ACC112 (cell line): Measurements from ENCODE around the gene ARHGEF12.
A peak's percentile ranks its signal among the peaks of the same experiment; 100 is the strongest.

Experiments
- H2AFZ ChIP-seq: fragments of 200-600 bp; sonication (generic); one replicate; pipeline ENCODE4 v1.6.0; 2017; ENCODE audit warnings: antibody characterized with exemption, low read length; ENCODE audit not compliant: unreplicated experiment
- H3K27ac ChIP-seq: fragments of 200-600 bp; sonication (generic); 2 replicates; pipeline ENCODE4 v1.5.1; 2014; ENCODE audit warnings: low read depth, mild to moderate bottlenecking, antibody characterized with exemption, low read length, moderate library complexity
- H3K27me3 ChIP-seq: fragments of 200-600 bp; sonication (generic); 2 replicates; pipeline ENCODE4 v1.6.1; 2014; ENCODE audit warnings: mild to moderate bottlenecking, antibody characterized with exemption, low read length, moderate library complexity, mixed read lengths; ENCODE audit not compliant: insufficient read depth
- H3K36me3 ChIP-seq: fragments of 200-600 bp; sonication (generic); 2 replicates; pipeline ENCODE4 v1.6.1; 2016; ENCODE audit warnings: mild to moderate bottlenecking, antibody characterized with exemption, low read length, moderate library complexity, mixed read lengths; ENCODE audit not compliant: insufficient read depth
- H3K4me1 ChIP-seq: fragments of 200-600 bp; sonication (generic); one replicate; pipeline ENCODE4 v1.6.1; 2016; ENCODE audit warnings: low read length, mixed read lengths; ENCODE audit not compliant: insufficient read depth, unreplicated experiment, control insufficient read depth
- H3K4me3 ChIP-seq: fragments of 200-600 bp; sonication (generic); 2 replicates; pipeline ENCODE4 v1.5.1; 2014; ENCODE audit warnings: mild to moderate bottlenecking, low read depth, low read length
- H3K79me2 ChIP-seq: fragments of 200-600 bp; sonication (generic); one replicate; pipeline ENCODE4 v1.6.0; 2016; ENCODE audit warnings: low read length; ENCODE audit not compliant: control insufficient read depth, unreplicated experiment, insufficient read depth

Gene ARHGEF12

GRCh38 chr11:120318906-120319305 lies 17.3 kb upstream of the ARHGEF12 start:
- H3K4me1 ChIP-seq, result peaks cover 11% of the 10 kb centered on the region
- no peaks in the 10 kb centered on the region; the same call in 1 of the 2 replicates for H3K27me3 ChIP-seq
- H3K4me3 ChIP-seq, result no peak overlapping the region
- no peak overlapping the region for H2AFZ ChIP-seq
- no peak overlapping the region for H3K27ac ChIP-seq
- H3K79me2 ChIP-seq, result no peaks in the 10 kb centered on the region
- H3K36me3 ChIP-seq, result no peaks in the 10 kb centered on the region

GRCh38 chr11:120324932-120325810 lies 11.0 kb upstream of the ARHGEF12 start, which contains the start of gene TLCD5:
Gene TLCD5, plus strand, starts transcription at chr11:120325299. Its CDS starts 2,143 bp downstream, at chr11:120327442.
- H3K27me3 ChIP-seq, result no peaks in the 10 kb centered on the region
- H3K79me2 ChIP-seq, result peaks cover 27% of the 10 kb centered on the region
- H2AFZ ChIP-seq, result peak within 1 kb of the TSS; percentile 66
- peaks cover 30% of the 10 kb centered on the region for H3K4me1 ChIP-seq
- H3K4me3 ChIP-seq, result peak within 1 kb of the TSS; percentile 94
- peaks cover 5% of the 10 kb centered on the region for H3K36me3 ChIP-seq
- peak within 1 kb of the TSS; percentile 81 for H3K27ac ChIP-seq

- H3K79me2 ChIP-seq, result peaks cover 27% of the 10 kb centered on the region
- H2AFZ ChIP-seq, result peak overlapping the region; percentile 66
- peak overlapping the region; percentile 81 for H3K27ac ChIP-seq
- no peaks in the 10 kb centered on the region for H3K27me3 ChIP-seq
- H3K36me3 ChIP-seq, result peaks cover 11% of the 10 kb centered on the region
- H3K4me3 ChIP-seq, result peak overlapping the region; percentile 94
- H3K4me1 ChIP-seq, result peaks cover 41% of the 10 kb centered on the region
Measured at GRCh38 chr11:120326228-120326627, 10.0 kb upstream of the ARHGEF12 start.

GRCh38 chr11:120326845-120327281 lies 9.3 kb upstream of the ARHGEF12 start:
- Histone ChIP-seq H3K27ac (peak overlapping the region; percentile 81), H3K79me2 (peaks cover 27% of the 10 kb centered on the region), H3K27me3 (no peaks in the 10 kb centered on the region), H3K36me3 (peaks cover 11% of the 10 kb centered on the region), H3K4me3 (peak overlapping the region; percentile 94), H3K4me1 (peaks cover 47% of the 10 kb centered on the region), H2AFZ (no peak overlapping the region)

GRCh38 chr11:120327311-120327710 lies 8.9 kb upstream of the ARHGEF12 start:
- H3K4me3 ChIP-seq, result peak overlapping the region; percentile 94
- H3K36me3 ChIP-seq, result peaks cover 11% of the 10 kb centered on the region
- peak overlapping the region; percentile 81 for H3K27ac ChIP-seq
- no peaks in the 10 kb centered on the region for H3K27me3 ChIP-seq
- H3K79me2 ChIP-seq, result peaks cover 27% of the 10 kb centered on the region
- H3K4me1 ChIP-seq, result peaks cover 52% of the 10 kb centered on the region
- H2AFZ ChIP-seq, result no peak overlapping the region

- no peak overlapping the region for H3K4me3 ChIP-seq
- H2AFZ ChIP-seq, result no peak overlapping the region
- peak overlapping the region; percentile 95 for H3K27ac ChIP-seq
- peaks cover 66% of the 10 kb centered on the region for H3K4me1 ChIP-seq
- no peaks in the 10 kb centered on the region for H3K27me3 ChIP-seq
- H3K79me2 ChIP-seq, result peaks cover 27% of the 10 kb centered on the region
- H3K36me3 ChIP-seq, result peaks cover 11% of the 10 kb centered on the region
Measured at GRCh38 chr11:120329556-120329955, 6.7 kb upstream of the ARHGEF12 start.

- Histone ChIP-seq H3K27me3 (no peaks in the 10 kb centered on the region), H3K4me1 (peaks cover 66% of the 10 kb centered on the region), H2AFZ (no peak overlapping the region), H3K27ac (peak overlapping the region; percentile 95), H3K4me3 (no peak overlapping the region), H3K79me2 (peaks cover 27% of the 10 kb centered on the region), H3K36me3 (peaks cover 11% of the 10 kb centered on the region)
Measured at GRCh38 chr11:120330045-120330444, 6.2 kb upstream of the ARHGEF12 start.

GRCh38 chr11:120331301-120331996 lies 4.8 kb upstream of the ARHGEF12 start:
- no peak overlapping the region for H2AFZ ChIP-seq
- no peaks in the 10 kb centered on the region for H3K27me3 ChIP-seq
- peak overlapping the region; percentile 44; the same call in 1 of the 2 replicates for H3K4me3 ChIP-seq
- H3K36me3 ChIP-seq, result peaks cover 11% of the 10 kb centered on the region
- peaks cover 21% of the 10 kb centered on the region for H3K79me2 ChIP-seq
- peaks cover 63% of the 10 kb centered on the region for H3K4me1 ChIP-seq
- H3K27ac ChIP-seq, result peak overlapping the region; percentile 95

GRCh38 chr11:120332822-120333716 lies 3.1 kb upstream of the ARHGEF12 start:
- Histone ChIP-seq H2AFZ (no peak overlapping the region), H3K79me2 (peaks cover 24% of the 10 kb centered on the region), H3K4me3 (no peak overlapping the region), H3K27ac (peak overlapping the region; percentile 95), H3K36me3 (peaks cover 11% of the 10 kb centered on the region), H3K27me3 (no peaks in the 10 kb centered on the region), H3K4me1 (peaks cover 50% of the 10 kb centered on the region)

GRCh38 chr11:120333801-120334200 lies 2.4 kb upstream of the ARHGEF12 start:
- Histone ChIP-seq H3K79me2 (peaks cover 25% of the 10 kb centered on the region), H3K27ac (peak overlapping the region; percentile 95)

More at GRCh38 chr11:120333801-120334200, 2.4 kb upstream of the ARHGEF12 start:
- Histone ChIP-seq H3K4me1 (peaks cover 50% of the 10 kb centered on the region), H2AFZ (no peak overlapping the region), H3K27me3 (no peaks in the 10 kb centered on the region), H3K36me3 (peaks cover 11% of the 10 kb centered on the region), H3K4me3 (no peak overlapping the region)
